SIG-M5 treated with dmso at 0.1 percent for 504 hours (cell line): ENCODE results near the gene IDUA.
A peak's percentile ranks its signal among the peaks of the same experiment; 100 is the strongest.

Source experiments
- DNase-seq: peaks from one replicate; lab custom pipeline; 2025; ENCODE audit not compliant: unreplicated experiment; lab: John Stamatoyannopoulos, UW

Gene IDUA

DNA sequence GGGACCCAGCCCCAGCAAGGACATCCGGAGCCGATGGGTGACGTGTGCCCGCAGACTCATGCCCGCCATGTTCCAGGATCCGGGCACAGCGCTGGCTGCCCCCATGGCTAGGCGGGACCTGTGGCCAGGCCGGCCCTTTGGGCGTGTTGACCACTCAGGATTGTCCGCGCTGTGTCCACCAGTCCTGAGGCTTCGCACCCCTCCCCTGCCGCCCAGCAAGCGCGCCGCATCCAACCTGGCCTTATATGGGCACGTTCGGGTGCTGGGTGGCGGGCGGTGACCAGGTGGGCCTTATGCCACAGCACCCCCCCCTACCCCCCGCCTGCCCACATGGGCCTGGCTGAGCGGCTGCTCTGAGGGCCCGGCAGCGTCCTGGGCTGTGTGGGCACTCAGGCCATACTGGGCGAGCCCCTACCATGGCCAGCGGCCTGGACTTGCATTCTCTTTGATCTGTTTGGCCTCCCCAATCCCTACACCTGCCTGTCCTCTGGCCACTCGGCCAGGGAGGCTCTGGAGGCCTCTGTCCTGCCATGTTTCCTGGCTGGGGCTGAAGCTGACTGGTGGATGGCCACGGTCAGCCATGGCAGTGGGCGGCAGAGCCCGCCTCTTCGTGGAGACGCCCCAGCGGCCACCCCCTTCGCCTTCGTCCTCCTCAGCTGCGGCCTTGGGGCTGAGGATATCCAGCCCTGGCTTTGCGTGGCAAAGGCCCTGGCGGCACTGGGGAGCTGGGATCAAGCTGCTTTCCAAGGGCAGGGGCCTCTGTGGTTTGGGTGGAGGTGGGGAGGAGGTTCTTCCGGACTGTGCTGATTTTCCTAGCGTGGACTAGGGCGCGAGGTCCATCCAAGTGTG, 26.6 kb downstream of the IDUA start:
- no peak for DNase-seq

DNA sequence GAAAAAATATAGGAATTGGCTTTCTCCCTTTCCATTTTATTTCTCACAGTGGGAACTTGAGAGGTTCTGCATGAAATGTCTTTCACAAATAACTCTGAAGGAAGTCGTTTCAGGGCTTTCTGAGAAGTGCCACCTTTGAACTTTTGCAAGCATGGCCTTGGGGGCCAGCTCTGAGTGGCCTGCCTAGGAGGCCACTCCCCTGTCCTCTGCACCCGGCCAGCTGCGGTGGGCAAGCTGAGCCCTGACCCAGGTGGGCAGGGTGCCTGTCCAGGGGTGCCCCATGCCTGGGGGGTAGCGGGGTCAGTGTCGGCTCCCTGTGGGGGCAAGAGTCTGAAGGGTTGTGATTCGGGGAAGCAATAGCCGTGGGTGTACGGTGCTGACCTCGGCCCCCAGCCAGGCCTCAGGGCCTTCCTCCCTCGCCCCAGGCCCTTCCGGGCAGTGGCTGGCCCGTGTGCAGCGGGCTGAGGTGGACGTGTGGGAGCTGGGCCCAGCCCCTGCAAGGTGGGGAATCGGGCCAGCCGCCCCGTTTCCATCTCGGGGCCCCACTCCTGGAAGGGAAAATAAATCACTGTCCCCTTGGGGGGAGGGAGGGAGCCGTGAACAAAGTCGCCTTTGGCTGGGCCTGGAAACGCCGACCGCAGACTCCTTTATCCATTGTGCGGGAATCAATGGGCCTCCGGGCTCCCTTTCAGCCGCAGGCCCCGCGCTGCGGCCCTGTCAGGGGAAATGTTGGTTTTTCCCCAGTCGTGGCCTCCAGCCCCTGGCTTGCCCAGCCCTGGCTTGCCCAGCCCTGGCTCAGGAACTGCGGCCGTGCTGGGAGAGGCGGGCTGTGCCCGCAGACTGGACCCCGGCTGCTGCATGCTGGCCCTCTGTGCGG, 27.7 kb downstream of the IDUA start:
- DNase-seq: no peak

DNA sequence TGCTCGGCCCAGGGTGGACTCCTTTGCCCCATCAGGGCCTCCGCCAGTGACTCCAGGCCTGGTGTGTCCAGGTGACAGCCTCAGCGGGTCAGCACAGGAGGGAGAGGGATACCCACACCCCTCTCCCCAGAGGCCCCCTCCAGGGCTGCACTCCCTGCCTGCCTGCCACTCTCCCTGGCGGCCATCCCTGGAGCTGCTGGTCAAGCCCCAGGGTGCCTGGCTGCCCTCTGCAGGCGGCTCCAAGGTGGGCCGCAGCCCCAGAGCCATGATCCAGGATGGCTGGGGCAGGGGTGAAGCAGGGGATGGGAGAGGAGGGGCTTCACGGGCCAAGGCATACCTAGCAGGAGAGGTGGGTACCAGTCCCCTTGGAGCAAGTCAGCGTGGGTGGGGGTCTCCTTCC, 28.3 kb downstream of the IDUA start:
- no peak for DNase-seq

DNA sequence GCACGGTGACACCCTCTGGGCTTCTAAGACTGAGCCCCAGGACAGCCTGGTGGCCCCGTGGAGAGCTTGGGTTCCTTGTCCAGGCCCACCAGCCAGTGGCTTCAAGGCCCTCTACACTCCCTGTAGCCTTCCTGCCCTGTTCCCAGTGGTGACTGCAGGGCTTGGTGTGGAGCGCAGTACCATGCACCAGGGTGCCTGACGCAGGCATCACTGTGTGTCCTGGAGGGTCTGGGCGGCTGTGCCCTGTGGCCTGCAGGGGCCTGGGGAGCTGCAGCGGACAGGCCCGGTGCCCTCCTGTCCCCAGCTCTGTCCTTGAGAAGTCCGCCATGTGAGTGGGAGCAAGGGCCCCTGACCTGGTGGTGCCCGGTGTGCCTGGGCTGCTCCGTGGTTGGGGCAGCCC, 28.9 kb downstream of the IDUA start:
- no peak for DNase-seq

DNA sequence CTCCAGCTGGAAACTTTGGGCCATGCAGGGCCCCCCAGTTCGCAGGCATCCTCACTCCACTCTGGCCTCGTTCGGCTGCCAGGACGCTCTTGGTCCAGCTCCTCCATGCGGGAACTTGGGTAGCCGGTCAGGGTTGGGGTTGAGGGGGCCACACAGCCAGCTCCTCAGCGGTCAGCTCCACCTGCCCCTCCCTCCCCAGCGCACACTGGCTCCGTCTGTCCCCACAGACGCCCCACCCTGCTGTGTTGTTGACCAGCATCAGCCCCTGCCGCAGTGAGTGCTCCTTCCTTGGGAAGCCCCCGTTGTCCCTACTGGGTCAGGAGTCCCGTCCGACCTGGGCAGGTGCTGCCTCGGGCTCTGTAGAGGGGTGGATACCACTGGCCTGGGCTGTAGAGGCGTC, 30.4 kb downstream of the IDUA start:
- DNase-seq: no peak

DNA sequence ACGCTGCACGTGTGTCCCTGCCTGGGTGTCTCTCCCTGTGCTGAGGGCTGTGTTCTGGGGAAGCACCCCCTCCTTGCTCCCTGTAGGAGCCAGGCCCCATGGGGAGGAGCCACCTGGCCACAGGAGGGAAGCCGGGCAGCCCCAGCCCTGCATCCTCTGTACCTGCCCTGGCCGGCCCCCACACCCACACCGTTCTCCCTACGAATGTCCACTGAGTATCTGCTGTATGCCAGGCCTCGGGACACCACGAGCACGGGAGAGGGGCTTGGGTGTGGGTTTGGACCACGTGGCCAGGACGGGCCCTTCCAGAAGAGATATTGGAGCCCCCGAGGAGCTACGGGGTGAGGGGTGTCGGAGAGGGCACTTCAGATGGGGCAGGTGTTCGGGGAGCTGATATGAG, 30.9 kb downstream of the IDUA start:
- no peak for DNase-seq

DNA sequence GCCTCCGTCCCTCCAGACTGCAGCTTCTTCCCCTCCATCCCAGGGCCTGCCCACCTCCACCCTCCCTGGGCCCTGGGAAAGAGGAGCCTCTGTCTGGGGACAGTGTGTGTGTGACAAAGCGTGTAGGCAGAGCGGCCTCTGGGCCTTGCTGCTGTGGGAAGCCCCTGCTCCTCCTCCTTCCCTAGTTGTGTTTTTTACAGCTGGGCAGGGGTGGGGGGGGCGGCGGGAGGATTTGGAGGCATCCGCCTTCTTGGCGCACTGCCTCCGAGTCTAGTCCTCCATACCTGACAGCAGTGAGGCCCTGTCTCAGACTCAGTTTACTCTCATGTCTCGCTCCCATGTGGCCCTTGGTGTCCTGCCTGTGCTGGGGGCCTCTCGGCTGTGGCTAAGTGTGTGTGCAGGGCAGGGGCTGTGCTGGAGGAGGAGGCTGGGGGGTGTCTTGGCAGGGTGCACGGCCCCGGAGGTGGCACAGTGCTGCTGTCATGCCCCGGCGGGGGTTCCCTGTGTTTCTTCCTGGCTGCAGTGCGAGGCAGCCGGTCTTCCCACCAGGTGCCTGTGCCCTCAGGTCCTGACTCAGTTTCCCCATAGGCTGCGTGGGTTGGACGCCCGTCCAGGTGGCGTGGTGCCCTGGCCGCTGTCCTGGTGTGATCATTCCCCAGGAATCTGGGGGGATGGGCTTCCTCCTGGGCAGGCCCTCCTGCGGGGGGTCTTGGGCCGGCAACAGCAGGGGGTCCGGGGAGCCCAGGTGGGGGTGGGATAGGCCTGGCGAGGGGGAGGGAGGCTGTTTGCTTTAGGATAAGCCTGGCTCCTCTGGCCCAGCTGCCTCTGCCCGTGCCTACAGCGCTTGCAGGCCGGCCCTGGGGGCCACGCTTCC, 31.5 kb downstream of the IDUA start:
- no peak for DNase-seq

DNA sequence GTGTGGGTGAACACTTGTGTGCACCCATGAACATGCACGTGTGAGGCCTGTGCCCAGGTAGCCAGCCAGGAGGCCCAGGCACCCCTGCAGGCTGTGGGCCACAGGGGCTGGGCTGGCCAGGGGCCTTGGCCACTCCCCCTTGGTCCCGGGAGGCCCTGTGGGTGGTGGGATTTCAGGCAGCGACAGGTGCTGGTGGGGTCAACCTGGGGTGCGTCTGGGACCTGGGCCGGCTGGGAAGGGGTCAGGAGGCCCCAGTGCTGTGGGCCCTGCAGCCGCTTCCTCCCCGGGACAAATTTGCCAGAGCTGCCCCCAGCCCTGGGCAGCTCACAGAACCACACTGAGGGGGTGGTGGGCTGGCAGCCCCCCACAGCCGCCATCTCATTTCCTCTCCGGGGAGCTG, 32.5 kb downstream of the IDUA start:
- DNase-seq: no peak

DNA sequence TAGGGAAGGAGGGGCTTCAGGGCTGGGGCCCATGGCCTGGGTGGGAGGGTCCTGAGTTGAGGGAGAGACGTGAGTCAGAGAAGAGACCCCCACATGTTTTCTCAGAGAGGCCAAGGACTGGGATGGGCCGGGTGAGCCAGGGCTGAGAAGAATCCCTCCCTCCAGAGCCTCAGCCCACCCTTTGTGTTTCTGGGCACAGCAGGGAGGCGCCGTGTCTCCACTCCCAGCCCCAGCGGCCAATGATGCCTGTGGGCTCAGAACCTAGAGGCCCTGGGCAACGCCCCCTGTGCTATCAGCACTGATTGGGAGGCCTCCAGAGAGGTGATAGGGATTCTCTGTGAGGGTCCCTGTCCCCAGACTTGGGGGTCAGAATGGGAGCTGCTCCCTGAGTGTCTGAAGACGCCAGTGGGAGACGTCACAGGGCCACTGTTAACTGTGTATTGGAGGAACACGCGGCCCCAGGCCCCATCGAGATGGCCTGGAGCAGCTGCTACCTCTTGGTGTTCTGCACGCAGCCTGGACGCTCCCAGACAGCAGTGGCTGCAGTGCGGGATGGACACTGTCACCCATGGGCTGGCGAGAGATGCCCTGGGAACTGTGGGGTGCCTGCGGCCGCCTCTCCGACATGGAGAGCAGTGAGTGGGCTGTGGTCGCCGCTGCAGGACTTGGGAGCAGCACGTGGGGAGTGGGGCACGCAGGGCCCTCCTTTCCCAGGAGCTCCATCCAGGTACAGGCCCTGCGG, 33.1 kb downstream of the IDUA start:
- DNase-seq: no peak

DNA sequence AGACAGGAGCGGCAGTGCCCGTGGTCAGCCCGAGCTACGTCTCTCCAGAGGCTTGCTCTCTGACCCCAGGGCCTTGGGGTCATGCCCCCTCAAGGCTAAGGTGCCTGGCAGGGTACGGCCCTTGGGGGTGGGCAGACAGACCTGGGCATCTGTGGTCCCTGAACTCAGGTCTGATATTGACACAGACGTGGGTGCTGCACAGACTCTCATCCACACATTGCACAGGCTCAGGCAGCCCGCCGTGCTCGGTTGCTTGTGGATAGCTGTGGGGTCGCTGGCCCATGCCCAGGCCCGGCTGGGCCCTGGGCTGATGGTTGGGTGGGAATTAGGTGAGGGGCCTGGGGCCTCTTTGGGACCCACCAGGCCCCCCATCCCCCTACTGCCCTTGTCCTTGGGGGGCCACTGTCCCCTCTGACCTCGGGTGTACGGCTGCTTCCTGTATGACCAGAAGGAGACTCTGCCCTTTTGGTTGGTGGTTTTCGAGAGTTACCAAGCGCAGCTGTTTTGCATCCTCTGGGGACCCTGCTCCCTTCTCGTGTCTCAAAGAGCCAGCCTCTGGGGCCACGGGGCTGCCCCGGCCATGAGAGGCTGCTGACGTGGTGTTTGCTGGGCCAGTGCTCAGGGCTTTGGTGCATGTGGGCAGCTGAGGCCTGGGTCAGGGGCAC, 34.7 kb downstream of the IDUA start:
- DNase-seq: no peak

DNA sequence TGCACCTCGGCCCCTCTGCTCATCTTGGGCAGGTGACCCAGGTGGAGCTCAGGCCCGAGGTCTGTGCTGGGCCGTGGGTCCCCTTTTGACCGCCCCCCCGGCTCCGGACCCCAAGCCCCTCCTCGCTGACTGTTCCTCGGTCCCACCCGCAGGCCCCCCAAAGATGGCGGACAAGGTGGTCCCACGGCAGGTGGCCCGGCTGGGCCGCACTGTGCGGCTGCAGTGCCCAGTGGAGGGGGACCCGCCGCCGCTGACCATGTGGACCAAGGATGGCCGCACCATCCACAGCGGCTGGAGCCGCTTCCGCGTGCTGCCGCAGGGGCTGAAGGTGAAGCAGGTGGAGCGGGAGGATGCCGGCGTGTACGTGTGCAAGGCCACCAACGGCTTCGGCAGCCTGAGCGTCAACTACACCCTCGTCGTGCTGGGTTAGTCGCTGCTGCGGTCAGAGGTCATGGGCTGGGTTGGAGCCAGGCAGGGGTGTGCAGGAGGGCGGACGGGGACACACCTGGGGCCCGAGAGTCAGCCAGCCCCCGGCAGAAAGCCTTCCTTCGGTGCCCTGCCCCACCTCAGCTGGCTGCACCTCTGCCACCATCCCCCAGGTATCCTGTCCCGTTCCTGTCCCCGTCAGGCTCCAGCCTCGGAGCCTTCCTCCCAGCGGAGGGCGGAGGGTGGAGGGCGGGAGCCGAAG, 35.4 kb downstream of the IDUA start:
- no peak for DNase-seq

DNA sequence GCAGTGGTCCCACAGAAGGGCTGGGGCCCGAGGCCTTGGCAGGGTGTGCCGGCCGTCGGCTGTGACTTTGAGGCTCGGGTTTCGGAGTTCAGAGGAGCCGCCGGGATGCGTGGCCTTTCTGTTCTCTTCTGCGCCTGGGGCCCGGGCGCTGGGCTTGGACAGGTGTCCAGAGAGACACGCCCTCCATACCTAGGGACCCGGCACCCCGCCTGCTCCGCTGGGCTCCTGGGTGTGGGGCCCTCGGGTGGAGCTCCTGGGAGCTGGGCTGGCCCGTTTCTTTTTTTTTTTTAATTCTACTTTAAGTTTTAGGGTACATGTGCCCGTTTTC, 35.9 kb downstream of the IDUA start:
- no peak for DNase-seq

DNA sequence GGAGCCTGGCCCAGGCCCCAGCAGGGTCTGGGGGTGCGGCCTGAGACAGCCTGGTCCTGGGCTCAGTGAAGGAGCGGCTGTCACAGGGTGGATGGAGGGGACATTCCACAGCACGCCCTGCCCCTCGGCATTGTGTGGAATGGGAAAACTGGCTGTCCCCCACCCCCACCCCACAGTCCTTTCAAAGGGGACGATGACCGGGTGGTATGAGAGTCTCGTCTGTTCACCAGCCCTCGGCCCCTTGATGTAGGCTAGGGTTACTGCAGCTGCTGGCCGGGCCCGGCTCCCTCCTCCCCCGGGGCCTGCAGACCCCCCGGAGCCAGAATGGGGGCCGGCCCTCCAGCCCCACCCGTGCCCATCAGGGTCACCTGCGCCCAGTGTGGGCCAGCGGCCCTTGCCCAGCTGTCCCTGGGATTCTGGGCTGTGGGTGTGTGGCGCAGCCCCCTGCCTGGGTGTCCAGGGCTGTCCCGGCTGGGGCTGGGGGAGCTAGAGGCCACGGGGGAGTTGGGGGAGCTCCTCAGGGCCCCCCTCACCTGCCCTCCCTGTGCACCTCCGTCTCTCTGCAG, 36.3 kb downstream of the IDUA start:
- DNase-seq: no peak

DNA sequence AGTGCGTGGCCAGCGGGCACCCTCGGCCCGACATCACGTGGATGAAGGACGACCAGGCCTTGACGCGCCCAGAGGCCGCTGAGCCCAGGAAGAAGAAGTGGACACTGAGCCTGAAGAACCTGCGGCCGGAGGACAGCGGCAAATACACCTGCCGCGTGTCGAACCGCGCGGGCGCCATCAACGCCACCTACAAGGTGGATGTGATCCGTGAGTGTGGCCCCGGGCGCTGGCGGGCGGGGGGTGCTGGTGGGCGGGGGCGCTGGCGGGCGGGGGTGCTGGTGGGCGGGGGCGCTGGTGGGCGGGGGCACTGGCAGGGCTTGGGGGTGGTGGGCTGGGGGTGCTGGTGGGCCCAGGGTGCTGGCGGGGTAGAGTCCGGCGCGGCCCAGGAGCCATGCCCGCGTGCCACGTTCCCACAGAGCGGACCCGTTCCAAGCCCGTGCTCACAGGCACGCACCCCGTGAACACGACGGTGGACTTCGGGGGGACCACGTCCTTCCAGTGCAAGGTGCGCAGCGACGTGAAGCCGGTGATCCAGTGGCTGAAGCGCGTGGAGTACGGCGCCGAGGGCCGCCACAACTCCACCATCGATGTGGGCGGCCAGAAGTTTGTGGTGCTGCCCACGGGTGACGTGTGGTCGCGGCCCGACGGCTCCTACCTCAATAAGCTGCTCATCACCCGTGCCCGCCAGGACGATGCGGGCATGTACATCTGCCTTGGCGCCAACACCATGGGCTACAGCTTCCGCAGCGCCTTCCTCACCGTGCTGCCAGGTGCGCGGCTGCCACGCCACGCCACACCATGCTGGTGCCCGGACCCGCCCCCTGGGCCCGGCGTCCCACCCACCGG, 37.3 kb downstream of the IDUA start:
- DNase-seq: no peak

DNA sequence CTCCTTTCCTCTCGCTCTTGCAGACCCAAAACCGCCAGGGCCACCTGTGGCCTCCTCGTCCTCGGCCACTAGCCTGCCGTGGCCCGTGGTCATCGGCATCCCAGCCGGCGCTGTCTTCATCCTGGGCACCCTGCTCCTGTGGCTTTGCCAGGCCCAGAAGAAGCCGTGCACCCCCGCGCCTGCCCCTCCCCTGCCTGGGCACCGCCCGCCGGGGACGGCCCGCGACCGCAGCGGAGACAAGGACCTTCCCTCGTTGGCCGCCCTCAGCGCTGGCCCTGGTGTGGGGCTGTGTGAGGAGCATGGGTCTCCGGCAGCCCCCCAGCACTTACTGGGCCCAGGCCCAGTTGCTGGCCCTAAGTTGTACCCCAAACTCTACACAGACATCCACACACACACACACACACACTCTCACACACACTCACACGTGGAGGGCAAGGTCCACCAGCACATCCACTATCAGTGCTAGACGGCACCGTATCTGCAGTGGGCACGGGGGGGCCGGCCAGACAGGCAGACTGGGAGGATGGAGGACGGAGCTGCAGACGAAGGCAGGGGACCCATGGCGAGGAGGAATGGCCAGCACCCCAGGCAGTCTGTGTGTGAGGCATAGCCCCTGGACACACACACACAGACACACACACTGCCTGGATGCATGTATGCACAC, 38.2 kb downstream of the IDUA start:
- no peak for DNase-seq

DNA sequence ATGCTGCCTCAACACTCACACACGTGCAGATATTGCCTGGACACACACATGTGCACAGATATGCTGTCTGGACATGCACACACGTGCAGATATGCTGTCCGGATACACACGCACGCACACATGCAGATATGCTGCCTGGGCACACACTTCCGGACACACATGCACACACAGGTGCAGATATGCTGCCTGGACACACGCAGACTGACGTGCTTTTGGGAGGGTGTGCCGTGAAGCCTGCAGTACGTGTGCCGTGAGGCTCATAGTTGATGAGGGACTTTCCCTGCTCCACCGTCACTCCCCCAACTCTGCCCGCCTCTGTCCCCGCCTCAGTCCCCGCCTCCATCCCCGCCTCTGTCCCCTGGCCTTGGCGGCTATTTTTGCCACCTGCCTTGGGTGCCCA, 39.3 kb downstream of the IDUA start:
- peak; percentile 14 for DNase-seq

DNA sequence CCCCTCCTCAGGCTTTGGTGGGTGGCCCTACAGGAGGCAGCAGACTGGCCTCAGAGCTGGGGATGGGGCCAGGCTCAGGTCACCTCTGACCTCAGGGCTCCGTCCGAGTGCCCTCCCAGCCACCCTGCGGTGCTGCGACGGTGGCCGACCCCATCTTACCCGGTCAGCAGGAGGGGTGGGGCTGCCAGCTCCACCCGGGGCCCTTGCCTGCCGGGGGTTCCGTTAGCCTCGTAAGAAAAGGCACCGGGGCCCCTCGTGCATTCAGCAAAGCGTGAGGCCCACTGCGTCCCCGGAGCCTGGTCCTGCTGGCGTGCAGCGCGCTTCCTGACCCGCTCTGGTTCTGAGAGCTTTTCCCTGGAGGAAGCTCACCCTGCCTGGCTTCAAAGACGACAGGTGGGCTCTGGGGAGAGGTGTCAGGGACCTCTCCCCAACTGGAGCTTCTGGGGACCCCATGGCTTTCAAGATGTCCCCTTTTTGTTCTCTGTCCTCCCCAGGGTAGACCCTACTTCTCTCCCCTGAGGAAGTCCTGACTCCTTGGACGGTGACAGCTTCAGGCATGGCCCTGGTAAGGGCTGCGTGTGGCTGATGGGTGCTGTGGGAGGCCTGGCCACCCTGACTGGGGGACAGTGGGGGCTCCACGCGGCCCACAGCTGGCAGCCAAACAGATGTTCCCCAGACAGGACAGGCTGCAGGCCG, 40.5 kb downstream of the IDUA start:
- no peak for DNase-seq
